Measurements from ENCODE around the gene AIG1.

Gene AIG1

GRCh38 chr6:143126574-143126941, 65.9 kb downstream of the AIG1 start:
- TF ChIP-seq CTCF (IDR thresholded peaks at IDR 0.05; ENCODE audit: control insufficient read depth, insufficient read depth, low read depth, low read length, missing control alignments) = no peak
- no peak for DNase-seq (ENCODE audit: low read depth)
- H3K4me3 ChIP-seq (ENCODE audit: control insufficient read depth, low read depth, low read length) = no peak overlapping the region

GRCh38 chr6:143127941-143128680, 67.4 kb downstream of the AIG1 start:
- no peak for DNase-seq (ENCODE audit: low read depth)
- no peak for TF ChIP-seq CTCF (IDR thresholded peaks at IDR 0.05; ENCODE audit: control insufficient read depth, insufficient read depth, low read depth, low read length, missing control alignments)
- H3K4me3 ChIP-seq (ENCODE audit: control insufficient read depth, low read depth, low read length) = no peak overlapping the region

- no peak for DNase-seq (ENCODE audit: low read depth)
- TF ChIP-seq CTCF (IDR thresholded peaks at IDR 0.05; ENCODE audit: control insufficient read depth, insufficient read depth, low read depth, low read length, missing control alignments) = no peak
- H3K4me3 ChIP-seq (ENCODE audit: control insufficient read depth, low read depth, low read length) = no peak overlapping the region
These were observed 68.0 kb downstream of the AIG1 start for GRCh38 chr6:143128681-143129015.

GRCh38 chr6:143130928-143131327, 70.2 kb downstream of the AIG1 start:
- no peak for TF ChIP-seq CTCF (IDR thresholded peaks at IDR 0.05; ENCODE audit: control insufficient read depth, insufficient read depth, low read depth, low read length, missing control alignments)
- no peak for DNase-seq (ENCODE audit: low read depth)
- no peak overlapping the region for H3K4me3 ChIP-seq (ENCODE audit: control insufficient read depth, low read depth, low read length)

- no peak for TF ChIP-seq CTCF (IDR thresholded peaks at IDR 0.05; ENCODE audit: control insufficient read depth, insufficient read depth, low read depth, low read length, missing control alignments)
- H3K4me3 ChIP-seq (ENCODE audit: control insufficient read depth, low read depth, low read length) = no peak overlapping the region
- no peak for DNase-seq (ENCODE audit: low read depth)
These were observed 74.6 kb downstream of the AIG1 start for GRCh38 chr6:143135325-143135724.

- no peak for TF ChIP-seq CTCF (IDR thresholded peaks at IDR 0.05; ENCODE audit: control insufficient read depth, insufficient read depth, low read depth, low read length, missing control alignments)
- no peak overlapping the region for H3K4me3 ChIP-seq (ENCODE audit: control insufficient read depth, low read depth, low read length)
- no peak for DNase-seq (ENCODE audit: low read depth)
These were observed 75.3 kb downstream of the AIG1 start for GRCh38 chr6:143135797-143136561.
